Astrocyte of the cerebellum (primary cell): ENCODE results near the gene SPPL2B.

Source experiments
- DNase-seq: peaks from one replicate; pipeline ENCODE4 v3.0.0-alpha.2; 2011; ENCODE audit warnings: low read depth
- H3K4me3 ChIP-seq: 2 replicates; pipeline ENCODE4 v1.5.1; 2011; ENCODE audit warnings: mild to moderate bottlenecking, low read depth, low read length, moderate library complexity
- in situ Hi-C: cut with HindIII; loops from 2 replicates; pipeline ENCODE4 v1.10.0; 2017; ENCODE audit warnings: low sequenced_read_pairs
- TF ChIP-seq, protein P1 (sequence below): IDR thresholded peaks from 2 replicates; pipeline ENCODE4 v1.5.1; 2012; ENCODE audit warnings: low read length, low read depth, moderate library complexity, mild to moderate bottlenecking; ENCODE audit errors: missing control alignments

The SPPL2B gene

DNA sequence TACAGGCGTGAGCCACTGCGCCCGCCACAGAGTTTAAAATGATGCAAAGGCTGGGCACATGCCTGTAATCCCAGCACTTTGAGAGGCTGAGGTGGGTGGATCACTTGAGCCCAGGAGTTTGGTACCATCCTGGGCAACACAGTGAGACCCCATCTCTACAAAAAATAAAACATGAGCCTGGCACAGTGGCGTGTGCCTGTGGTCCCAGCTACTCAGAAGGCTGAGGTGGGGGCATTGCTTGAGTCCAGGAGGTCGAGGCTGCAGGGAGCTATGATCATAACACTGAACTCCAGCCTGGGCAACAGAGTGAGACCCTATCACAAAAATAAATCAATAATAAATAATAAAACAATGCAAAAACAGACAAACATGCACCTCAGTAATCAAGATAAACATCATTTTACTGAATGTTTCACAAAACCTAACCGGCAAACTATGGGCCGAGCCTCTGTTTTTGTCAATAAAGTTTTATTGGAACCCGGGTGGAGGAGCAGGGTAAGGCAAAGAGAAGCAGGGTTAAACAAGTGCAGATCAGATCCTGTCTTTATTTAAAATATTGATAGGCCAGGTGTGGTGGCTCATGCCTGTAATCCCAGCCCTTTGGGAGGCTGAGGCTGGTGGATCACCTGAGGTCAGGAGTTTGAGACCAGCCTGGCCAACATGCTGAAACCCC lies 44.5 kb upstream of the SPPL2B start:
- TF ChIP-seq, protein P1, sequence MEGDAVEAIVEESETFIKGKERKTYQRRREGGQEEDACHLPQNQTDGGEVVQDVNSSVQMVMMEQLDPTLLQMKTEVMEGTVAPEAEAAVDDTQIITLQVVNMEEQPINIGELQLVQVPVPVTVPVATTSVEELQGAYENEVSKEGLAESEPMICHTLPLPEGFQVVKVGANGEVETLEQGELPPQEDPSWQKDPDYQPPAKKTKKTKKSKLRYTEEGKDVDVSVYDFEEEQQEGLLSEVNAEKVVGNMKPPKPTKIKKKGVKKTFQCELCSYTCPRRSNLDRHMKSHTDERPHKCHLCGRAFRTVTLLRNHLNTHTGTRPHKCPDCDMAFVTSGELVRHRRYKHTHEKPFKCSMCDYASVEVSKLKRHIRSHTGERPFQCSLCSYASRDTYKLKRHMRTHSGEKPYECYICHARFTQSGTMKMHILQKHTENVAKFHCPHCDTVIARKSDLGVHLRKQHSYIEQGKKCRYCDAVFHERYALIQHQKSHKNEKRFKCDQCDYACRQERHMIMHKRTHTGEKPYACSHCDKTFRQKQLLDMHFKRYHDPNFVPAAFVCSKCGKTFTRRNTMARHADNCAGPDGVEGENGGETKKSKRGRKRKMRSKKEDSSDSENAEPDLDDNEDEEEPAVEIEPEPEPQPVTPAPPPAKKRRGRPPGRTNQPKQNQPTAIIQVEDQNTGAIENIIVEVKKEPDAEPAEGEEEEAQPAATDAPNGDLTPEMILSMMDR, result no peak
- in situ Hi-C loops, result no loop called here
- DNase-seq, result no peak
- H3K4me3 ChIP-seq, result no peak overlapping the region

DNA sequence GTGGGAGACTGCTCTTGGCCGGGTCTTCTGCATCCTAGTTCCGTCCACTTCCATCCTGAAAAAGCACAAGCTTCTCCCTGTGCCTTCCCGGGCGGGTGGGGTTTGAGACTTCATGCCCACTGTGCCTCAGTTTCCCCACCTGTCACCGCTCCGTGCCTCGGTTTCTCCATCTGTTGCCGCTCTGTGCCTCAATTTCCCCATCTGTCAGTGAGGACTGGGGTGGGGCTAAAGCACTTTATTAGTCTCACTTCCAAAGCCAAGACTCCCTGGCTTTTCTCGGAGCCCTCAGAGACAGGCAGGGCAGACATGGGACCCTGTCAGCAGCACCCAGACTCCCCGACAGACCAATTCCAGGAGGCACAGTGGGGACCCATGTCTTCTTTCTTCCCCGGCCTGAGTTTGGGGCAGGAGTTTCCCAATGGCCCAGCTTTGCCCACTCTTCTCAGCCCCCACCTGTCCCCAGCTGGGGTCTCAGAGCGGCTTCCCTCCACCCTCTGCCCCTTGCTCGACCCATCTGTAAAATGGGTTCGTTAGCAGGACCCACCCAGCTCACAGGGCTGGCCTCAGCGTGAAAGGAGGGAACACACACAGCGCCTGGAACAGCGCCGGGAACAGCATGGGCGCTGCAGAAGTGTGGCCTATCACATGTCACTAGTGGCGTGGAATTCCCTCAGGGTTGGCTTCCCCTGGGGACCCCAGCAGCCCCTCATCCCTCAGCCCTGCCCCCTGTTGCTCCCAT lies 41.9 kb upstream of the SPPL2B start:
- in situ Hi-C loops, result no loop called here
- no peak overlapping the region for H3K4me3 ChIP-seq
- TF ChIP-seq, protein P1, result no peak
- no peak for DNase-seq

DNA sequence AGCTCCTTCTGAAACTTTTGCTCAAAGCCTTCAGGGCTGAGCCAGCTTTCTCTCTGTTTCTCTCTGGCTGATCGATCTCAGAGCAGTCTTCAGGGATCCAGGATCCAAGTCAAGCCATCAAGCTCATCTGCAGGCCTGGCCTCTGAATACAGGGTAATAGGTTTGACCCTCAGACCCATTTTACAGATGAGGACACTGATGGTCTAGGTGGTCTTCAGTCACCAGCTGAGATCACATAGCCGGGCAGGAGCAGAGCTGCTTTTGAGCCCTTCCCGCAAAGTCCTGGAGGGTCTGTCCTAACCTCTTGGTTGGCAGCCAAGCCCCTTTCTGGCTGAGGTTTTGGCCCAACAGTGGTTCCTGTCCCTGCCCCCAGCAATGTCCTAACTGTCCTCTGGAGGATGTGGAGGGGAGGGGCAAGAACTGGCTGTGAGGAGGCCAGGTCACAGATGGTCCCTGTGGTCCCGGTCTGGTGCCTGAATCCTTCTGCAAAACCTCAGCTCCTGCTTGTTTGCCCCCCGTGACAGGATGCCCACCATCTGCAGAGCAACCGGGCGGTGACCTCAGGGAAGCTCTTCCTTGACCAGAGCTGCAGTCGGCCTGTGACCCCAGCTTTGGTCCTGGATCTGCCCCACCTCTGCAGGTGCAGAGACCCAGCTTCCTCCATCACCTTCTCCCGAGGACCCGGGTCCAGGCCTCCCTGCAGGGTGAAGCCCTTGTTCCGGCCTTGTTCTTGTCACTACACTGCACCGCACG lies 40.7 kb upstream of the SPPL2B start:
- TF ChIP-seq, protein P1, result no peak
- H3K4me3 ChIP-seq, result no peak overlapping the region
- in situ Hi-C loops, result no loop called here
- DNase-seq, result no peak

DNA sequence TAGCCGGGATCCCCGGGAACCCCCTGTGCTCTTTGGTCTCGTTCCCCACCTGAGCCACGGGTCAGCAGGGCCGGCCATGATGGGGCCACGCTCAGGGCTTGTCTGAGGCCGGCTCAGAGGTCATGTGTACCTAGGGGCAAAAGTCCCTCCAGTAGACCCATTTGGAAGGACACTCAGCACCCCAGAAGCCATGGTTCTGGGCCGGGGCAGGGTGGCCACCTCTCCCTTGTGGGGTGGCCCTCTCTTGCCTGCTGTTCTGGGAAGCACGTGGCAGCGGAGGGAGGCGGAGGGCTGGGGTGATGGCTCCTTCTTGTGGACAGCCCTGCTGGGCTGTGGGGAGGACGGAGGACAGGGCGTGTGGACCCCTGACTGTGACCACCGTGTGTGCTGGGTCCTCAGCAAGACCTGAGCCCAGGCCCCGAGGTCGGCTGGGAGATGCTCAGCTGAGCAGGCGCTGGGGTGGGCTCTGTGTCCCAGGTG lies 40.1 kb upstream of the SPPL2B start:
- DNase-seq, result no peak
- TF ChIP-seq, protein P1, result no peak
- in situ Hi-C loops, result no loop called here
- H3K4me3 ChIP-seq, result no peak overlapping the region

DNA sequence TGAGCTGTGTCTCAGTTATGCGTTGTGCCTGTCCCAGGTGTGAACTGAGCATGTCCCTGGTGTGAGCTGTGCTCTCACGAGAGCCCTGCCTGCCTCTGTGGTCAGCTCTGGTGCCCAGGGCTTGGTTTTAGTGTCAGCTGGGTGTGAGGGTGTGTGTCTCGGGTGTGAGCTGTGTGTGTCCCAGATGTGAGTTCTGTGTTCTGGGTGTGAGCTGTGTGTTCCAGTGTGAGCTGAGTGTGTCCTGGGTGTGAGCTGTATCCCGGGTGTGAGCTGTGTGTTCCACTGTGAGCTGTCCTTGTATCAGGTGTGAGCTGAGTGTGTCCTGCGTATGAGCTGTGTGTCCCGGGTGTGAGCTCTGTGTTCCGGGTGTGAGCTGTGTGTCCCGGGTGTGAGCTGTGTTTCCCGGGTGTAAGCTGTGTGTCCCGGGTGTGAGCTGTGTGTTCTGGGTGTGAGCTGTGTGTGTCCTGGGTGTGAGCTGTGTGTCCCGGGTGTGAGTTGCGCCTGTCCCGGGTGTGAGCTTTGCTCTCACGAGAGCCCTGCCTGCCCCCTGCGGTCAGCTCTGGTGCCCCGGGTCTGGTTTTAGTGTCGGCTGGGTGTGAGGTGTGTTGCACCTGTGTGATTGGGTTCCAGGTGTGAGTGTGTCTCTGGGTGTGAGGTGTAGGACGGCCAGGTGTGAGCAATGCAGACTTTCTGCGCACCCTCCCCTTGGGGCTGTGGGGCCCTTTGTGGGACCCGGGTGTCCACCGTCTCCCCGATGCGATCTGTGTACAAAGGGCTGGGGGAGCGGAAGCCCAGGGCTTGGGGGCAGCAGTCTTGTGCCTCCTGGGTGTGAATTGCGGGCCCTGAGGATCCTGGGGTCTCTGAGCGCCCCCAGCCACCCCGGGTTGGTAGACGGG lies 39.4 kb upstream of the SPPL2B start:
- TF ChIP-seq, protein P1, result no peak
- no peak overlapping the region for H3K4me3 ChIP-seq
- in situ Hi-C loops, result no loop called here
- DNase-seq, result no peak
